Tibial nerve (tissue), 4 donors: ENCODE data around the gene MTUS2. TPM values are rescaled to one million over a fixed set of nuclear protein-coding genes. Genes with fewer than 3 reads are reported as not detected.

ENCODE experiments used
- DNase-seq, 2 donors: peaks; one replicate each; pipeline ENCODE4 v3.0.0-alpha.2; 2019; ENCODE audit warnings: low spot score in 2 of 2
- H3K27ac ChIP-seq, 4 donors: fragments of 200-600 bp; sonication (generic) in 3 of 4; one replicate each; pipeline ENCODE4 v1.5.1; 2017 to 2019; ENCODE audit warnings: mild to moderate bottlenecking in 1 of 4
- H3K27me3 ChIP-seq, 2 donors: fragments of 200-600 bp; sonication (generic) in 1 of 2; one replicate each; pipeline versions ENCODE4 v1.5.1 to v1.6.0; 2017 to 2019
- H3K36me3 ChIP-seq, 3 donors: fragments of 200-600 bp; sonication (generic); one replicate each; pipeline ENCODE4 v1.5.1; 2018 to 2019
- H3K4me1 ChIP-seq, 4 donors: fragments of 200-600 bp; sonication (generic) in 3 of 4; one replicate each; pipeline ENCODE4 v1.5.1; 2017 to 2019
- H3K4me3 ChIP-seq, 4 donors: fragments of 200-600 bp; sonication (generic) in 3 of 4; one replicate each; pipeline ENCODE4 v1.5.1; 2017 to 2019; ENCODE audit warnings: mild to moderate bottlenecking in 1 of 4, moderate library complexity in 1 of 4
- H3K9me3 ChIP-seq, 4 donors: fragments of 200-600 bp; sonication (generic) in 3 of 4; one replicate each; pipeline ENCODE4 v1.5.1; 2017 to 2019
- CTCF ChIP-seq, 5 experiments: fragments of 200-600 bp in 3 of 5; fragments of 450-650 bp in 2 of 5; sonication (generic) in 3 of 5; IDR thresholded peaks; one replicate each; pipeline ENCODE4 v1.5.1; 2016 to 2019; ENCODE audit warnings: antibody characterized with exemption in 5 of 5, mild to moderate bottlenecking in 3 of 5, moderate library complexity in 2 of 5
- EP300 ChIP-seq, 2 donors: sonication (generic); formaldehyde crosslinking; IDR thresholded peaks; one replicate each; pipeline ENCODE4 v1.6.1; 2017; ENCODE audit warnings: antibody characterized with exemption in 2 of 2, mild to moderate bottlenecking in 1 of 2
- POLR2A ChIP-seq, 2 donors: fragments of 450-650 bp; IDR thresholded peaks; one replicate each; pipeline ENCODE4 v1.6.1; 2017; ENCODE audit warnings: antibody characterized with exemption in 2 of 2, mild to moderate bottlenecking in 2 of 2, moderate library complexity in 2 of 2
- WGBS, 2 donors: methylation state at CpG; one replicate each; pipeline ENCODE4 v1.1.5; 2018; 5-methylcytosine and 5-hydroxymethylcytosine counted together
- total RNA-seq, 4 donors: library from RNA; depleted of rRNA; stranded (reverse); fragments of >200 nt; gene quantifications; one replicate each; pipeline ENCODE4 v1.1.0, GENCODE V29; 2016

The MTUS2 gene
- total RNA-seq, 4 donors from 2014 or later, result 0.20 TPM; not detected in 3

- Histone ChIP-seq H3K27me3 (no peaks in the 10 kb centered on the region), H3K27ac (no peak overlapping the region), H3K36me3 (no peaks in the 10 kb centered on the region), H3K9me3 (no peaks in the 10 kb centered on the region), H3K4me1 (no peaks in the 10 kb centered on the region), H3K4me3 (no peak overlapping the region)
- WGBS, 2 donors, result 53 to 61% methylated on average over 4 of the region's 4 CpGs
- TF ChIP-seq CTCF (IDR thresholded peaks at IDR 0.05) (no peak), POLR2A (IDR thresholded peaks at IDR 0.05) (no peak), EP300 (IDR thresholded peaks at IDR 0.05) (no peak)
- no peak for DNase-seq
These were observed 632.9 kb downstream of the MTUS2 start for GRCh38 chr13:29452773-29453616.

- no peaks in the 10 kb centered on the region for H3K9me3 ChIP-seq
- H3K27me3 ChIP-seq, result no peaks in the 10 kb centered on the region
- no peak for TF ChIP-seq POLR2A (IDR thresholded peaks at IDR 0.05)
- no peak for TF ChIP-seq EP300 (IDR thresholded peaks at IDR 0.05)
- no peak for TF ChIP-seq CTCF (IDR thresholded peaks at IDR 0.05)
- WGBS, 2 donors, result 62 to 67% methylated on average over 1 of the region's 1 CpG
- no peak for DNase-seq
- H3K36me3 ChIP-seq, result no peaks in the 10 kb centered on the region
- no peak overlapping the region for H3K4me3 ChIP-seq
- no peak overlapping the region for H3K27ac ChIP-seq
- no peaks in the 10 kb centered on the region for H3K4me1 ChIP-seq
These were observed 633.5 kb downstream of the MTUS2 start for GRCh38 chr13:29453617-29454011.

- no peaks in the 10 kb centered on the region for H3K27me3 ChIP-seq
- H3K36me3 ChIP-seq, result no peaks in the 10 kb centered on the region
- H3K9me3 ChIP-seq, result no peaks in the 10 kb centered on the region
- no peak overlapping the region for H3K4me3 ChIP-seq
- WGBS, 2 donors, result 82 to 90% methylated on average over 6 of the region's 6 CpGs
- TF ChIP-seq CTCF (IDR thresholded peaks at IDR 0.05) (no peak), EP300 (IDR thresholded peaks at IDR 0.05) (no peak), POLR2A (IDR thresholded peaks at IDR 0.05) (no peak)
- no peaks in the 10 kb centered on the region for H3K4me1 ChIP-seq
- no peak for DNase-seq
- H3K27ac ChIP-seq, result no peak overlapping the region
These were observed 634.9 kb downstream of the MTUS2 start for GRCh38 chr13:29454931-29455481.

GRCh38 chr13:29456419-29456818 is 636.3 kb downstream of the MTUS2 start:
- H3K9me3 ChIP-seq, result no peaks in the 10 kb centered on the region
- TF ChIP-seq EP300 (IDR thresholded peaks at IDR 0.05) (no peak), POLR2A (IDR thresholded peaks at IDR 0.05) (no peak), CTCF (IDR thresholded peaks at IDR 0.05) (no peak)
- no peaks in the 10 kb centered on the region for H3K27me3 ChIP-seq
- no peak overlapping the region for H3K27ac ChIP-seq
- H3K4me3 ChIP-seq, result no peak overlapping the region
- DNase-seq, result no peak
- 88 to 91% methylated on average over 1 of the region's 1 CpG for WGBS, 2 donors
- no peaks in the 10 kb centered on the region for H3K36me3 ChIP-seq
- no peaks in the 10 kb centered on the region for H3K4me1 ChIP-seq

GRCh38 chr13:29457299-29457698 is 637.2 kb downstream of the MTUS2 start:
- H3K27ac ChIP-seq, result no peak overlapping the region
- H3K4me3 ChIP-seq, result no peak overlapping the region
- no peak for TF ChIP-seq POLR2A (IDR thresholded peaks at IDR 0.05)
- no peak for TF ChIP-seq EP300 (IDR thresholded peaks at IDR 0.05)
- TF ChIP-seq CTCF (IDR thresholded peaks at IDR 0.05), result no peak
- DNase-seq, result no peak
- H3K4me1 ChIP-seq, result no peaks in the 10 kb centered on the region
- no peaks in the 10 kb centered on the region for H3K27me3 ChIP-seq
- H3K36me3 ChIP-seq, result no peaks in the 10 kb centered on the region
- H3K9me3 ChIP-seq, result no peaks in the 10 kb centered on the region
